ENCODE measurements around the gene OGFOD1. TPM values are rescaled to one million over a fixed set of nuclear protein-coding genes. Genes with fewer than 3 reads are reported as not detected.

Gene OGFOD1
- total RNA-seq = 73.1 and 95.2 TPM in 2 replicates

GRCh38 chr16:56450986-56451752 lies at the start of gene OGFOD1, which contains the start of gene NUDT21:
OGFOD1 (plus strand) TSS chr16:56451554; CDS start chr16:56451613, 59 bp downstream.
NUDT21 (minus strand) TSS chr16:56451332; CDS start chr16:56451202, 130 bp downstream.

DNA sequence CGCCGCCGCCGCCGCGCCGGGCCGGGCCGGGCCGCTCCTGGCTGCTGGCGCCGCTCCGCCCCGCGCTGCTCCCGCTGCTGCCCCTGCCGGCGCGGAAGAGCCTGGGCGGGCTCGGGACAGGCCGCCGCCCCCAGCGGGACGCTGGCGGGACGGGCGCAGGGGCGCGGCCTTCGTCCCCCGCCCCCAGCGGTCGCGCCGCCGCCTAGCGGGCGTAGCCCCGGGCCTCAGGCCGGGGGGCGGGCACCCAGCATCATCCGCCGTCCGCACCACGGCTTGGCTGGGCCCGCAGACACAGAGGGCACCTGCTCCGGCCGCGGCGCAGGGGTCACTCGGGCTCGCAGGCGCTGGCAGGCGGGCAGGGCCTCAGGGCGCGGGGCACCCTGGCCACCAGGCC lies 25.9 kb upstream of the OGFOD1 start, which contains the start of gene AMFR:
TSS of gene AMFR (minus strand) at position 107 of the 394 bp plus-strand sequence. CDS start 218 bp downstream, outside the sequence.

GRCh38 chr16:56519459-56520250 lies 68.3 kb downstream of the OGFOD1 start, which contains the start of gene BBS2:
BBS2 (minus strand) TSS chr16:56520024; CDS start chr16:56519862, 162 bp downstream.

Other genes with a start within 250 kb of the OGFOD1 start
- 231 and 337 TPM in 2 replicates for gene AMFR, start 26.0 kb upstream of the OGFOD1 start, total RNA-seq
- 102 and 149 TPM in 2 replicates for gene NUDT21, start 222 bp upstream of the OGFOD1 start, total RNA-seq
- 68.5 and 80.6 TPM in 2 replicates for gene BBS2, start 68.5 kb downstream of the OGFOD1 start, total RNA-seq
- gene MT4, start 113.5 kb downstream of the OGFOD1 start, total RNA-seq = not detected in 2 replicates
- 0.44 TPM in 1 of 2 replicates, not detected in the other for gene MT3, start 138.0 kb downstream of the OGFOD1 start, total RNA-seq
- 173 and 194 TPM in 2 replicates for gene MT2A, start 157.0 kb downstream of the OGFOD1 start, total RNA-seq
- 109 and 132 TPM in 2 replicates for gene MT1E, start 174.2 kb downstream of the OGFOD1 start, total RNA-seq
- gene MT1M, start 181.1 kb downstream of the OGFOD1 start, total RNA-seq = 0.50 and 1.8 TPM in 2 replicates
- gene MT1A, start 187.1 kb downstream of the OGFOD1 start, total RNA-seq = 3.9 and 7.7 TPM in 2 replicates
- not detected in 2 replicates for gene MT1B, start 200.3 kb downstream of the OGFOD1 start, total RNA-seq
- gene MT1F, start 206.4 kb downstream of the OGFOD1 start, total RNA-seq = 0.22 TPM in 1 of 2 replicates, not detected in the other
- gene MT1G, start 216.5 kb downstream of the OGFOD1 start, total RNA-seq = 0.55 TPM in 1 of 2 replicates, not detected in the other
- not detected in 2 replicates for gene MT1H, start 218.3 kb downstream of the OGFOD1 start, total RNA-seq
- gene MT1X, start 230.9 kb downstream of the OGFOD1 start, total RNA-seq = 12.6 and 16.9 TPM in 2 replicates